Measurements from ENCODE around the gene GRIN2D.

GRIN2D gene

GRCh38 chr19:48381178-48381950 lies 12.1 kb upstream of the GRIN2D start:
- H3K27ac ChIP-seq (ENCODE audit: low read length) = no peak overlapping the region
- H3K4me1 ChIP-seq (ENCODE audit: insufficient read depth, low read length) = no peaks in the 10 kb centered on the region
- H3K9me3 ChIP-seq (ENCODE audit: insufficient read depth, low read length, severe bottlenecking) = no peaks in the 10 kb centered on the region
- TF ChIP-seq EZH2 (IDR thresholded peaks at IDR 0.05; ENCODE audit: borderline replicate concordance, low read depth, low read length, severe bottlenecking) = no peak
- peak; percentile 19 for TF ChIP-seq CTCF (IDR thresholded peaks at IDR 0.05; ENCODE audit: borderline replicate concordance, extremely low read depth, low read length, poor library complexity, severe bottlenecking)
- H3K27me3 ChIP-seq (ENCODE audit: insufficient read depth, low read length, poor library complexity) = no peaks in the 10 kb centered on the region
- no peak overlapping the region for H3K9ac ChIP-seq (ENCODE audit: low read depth, low read length)
- no peaks in the 10 kb centered on the region for H3K79me2 ChIP-seq (ENCODE audit: insufficient read depth, low read length)
- H3K4me3 ChIP-seq (ENCODE audit: low read depth in 1 of 2, low read length in 2 of 2) = no peak overlapping the region
- no peaks in the 10 kb centered on the region for H4K20me1 ChIP-seq (ENCODE audit: insufficient read depth, low read length)
- DNase-seq = no peak
- no peak overlapping the region for H3K4me2 ChIP-seq (ENCODE audit: insufficient read depth, low read length)
- H2AFZ ChIP-seq (ENCODE audit: low read depth, low read length) = no peak overlapping the region
- no peak for ATAC-seq (ENCODE audit: insufficient read depth, low read depth)
- H3K36me3 ChIP-seq (ENCODE audit: insufficient read depth, low read length) = peaks cover 46% of the 10 kb centered on the region

- H4K20me1 ChIP-seq (ENCODE audit: insufficient read depth, low read length) = no peaks in the 10 kb centered on the region
- H3K4me3 ChIP-seq (ENCODE audit: low read depth in 1 of 2, low read length in 2 of 2) = no peak overlapping the region
- peaks cover 51% of the 10 kb centered on the region for H3K36me3 ChIP-seq (ENCODE audit: insufficient read depth, low read length)
- no peak overlapping the region for H3K27ac ChIP-seq (ENCODE audit: low read length)
- no peaks in the 10 kb centered on the region for H3K9me3 ChIP-seq (ENCODE audit: insufficient read depth, low read length, severe bottlenecking)
- no peak overlapping the region for H3K4me2 ChIP-seq (ENCODE audit: insufficient read depth, low read length)
- H3K79me2 ChIP-seq (ENCODE audit: insufficient read depth, low read length) = 0 out of 2 replicates have a peak, but pooled peaks cover 2% of the 10 kb centered on the region
- H2AFZ ChIP-seq (ENCODE audit: low read depth, low read length) = no peak overlapping the region
- H3K4me1 ChIP-seq (ENCODE audit: insufficient read depth, low read length) = no peaks in the 10 kb centered on the region
- TF ChIP-seq EZH2 (IDR thresholded peaks at IDR 0.05; ENCODE audit: borderline replicate concordance, low read depth, low read length, severe bottlenecking) = no peak
- TF ChIP-seq CTCF (IDR thresholded peaks at IDR 0.05; ENCODE audit: borderline replicate concordance, extremely low read depth, low read length, poor library complexity, severe bottlenecking) = no peak
- no peak overlapping the region for H3K9ac ChIP-seq (ENCODE audit: low read depth, low read length)
- H3K27me3 ChIP-seq (ENCODE audit: insufficient read depth, low read length, poor library complexity) = no peaks in the 10 kb centered on the region
- DNase-seq = no peak
- ATAC-seq (ENCODE audit: insufficient read depth, low read depth) = no peak
These were observed 11.2 kb upstream of the GRIN2D start for GRCh38 chr19:48382286-48382685.

GRCh38 chr19:48385461-48386087 lies 7.9 kb upstream of the GRIN2D start:
- H3K27me3 ChIP-seq (ENCODE audit: insufficient read depth, low read length, poor library complexity) = no peaks in the 10 kb centered on the region
- no peak overlapping the region for H3K9ac ChIP-seq (ENCODE audit: low read depth, low read length)
- no peak overlapping the region for H3K27ac ChIP-seq (ENCODE audit: low read length)
- H3K4me1 ChIP-seq (ENCODE audit: insufficient read depth, low read length) = peaks cover 11% of the 10 kb centered on the region
- peaks cover 18% of the 10 kb centered on the region for H3K79me2 ChIP-seq (ENCODE audit: insufficient read depth, low read length)
- no peak overlapping the region for H3K4me3 ChIP-seq (ENCODE audit: low read depth in 1 of 2, low read length in 2 of 2)
- 0 out of 2 replicates have a peak, but pooled peaks cover 4% of the 10 kb centered on the region for H4K20me1 ChIP-seq (ENCODE audit: insufficient read depth, low read length)
- no peaks in the 10 kb centered on the region for H3K9me3 ChIP-seq (ENCODE audit: insufficient read depth, low read length, severe bottlenecking)
- no peak for TF ChIP-seq EZH2 (IDR thresholded peaks at IDR 0.05; ENCODE audit: borderline replicate concordance, low read depth, low read length, severe bottlenecking)
- no peak for TF ChIP-seq CTCF (IDR thresholded peaks at IDR 0.05; ENCODE audit: borderline replicate concordance, extremely low read depth, low read length, poor library complexity, severe bottlenecking)
- ATAC-seq (ENCODE audit: insufficient read depth, low read depth) (no peak), DNase-seq (no peak)
- H2AFZ ChIP-seq (ENCODE audit: low read depth, low read length) = no peak overlapping the region
- H3K36me3 ChIP-seq (ENCODE audit: insufficient read depth, low read length) = peaks cover 72% of the 10 kb centered on the region
- no peak overlapping the region for H3K4me2 ChIP-seq (ENCODE audit: insufficient read depth, low read length)
